Natural killer cell (primary cell): ENCODE data around the gene MKRN3. TPM values are rescaled to one million over a fixed set of nuclear protein-coding genes. Genes with fewer than 3 reads are reported as not detected.

Experiments
- ATAC-seq, 3 donors: fragments of 150-1000 bp in 2 of 3; fragments of 200-7000 bp in 1 of 3; cut with Tn5 transposase; 1 replicate in 1 of 3; 2 replicates in 2 of 3; pipeline ENCODE4 v1.10.0; 2021; ENCODE audit warnings: mild to moderate bottlenecking in 2 of 3, moderate library complexity in 2 of 3
- DNase-seq, 2 donors: peaks; one replicate each; pipeline versions ENCODE4 v3.0.0 to v3.0.0-alpha.2; 2013 to 2021; ENCODE audit warnings: mixed read lengths in 1 of 2
- H3K27ac ChIP-seq: one replicate; pipeline ENCODE4 v1.5.1; 2013; ENCODE audit warnings: mild to moderate bottlenecking, low read length
- H3K27me3 ChIP-seq: one replicate; pipeline ENCODE4 v1.6.1; 2013; ENCODE audit warnings: low read length; ENCODE audit not compliant: control insufficient read depth, insufficient read depth
- H3K36me3 ChIP-seq: one replicate; pipeline ENCODE4 v1.6.1; 2013; ENCODE audit warnings: low read length; ENCODE audit not compliant: control insufficient read depth, insufficient read depth
- H3K4me1 ChIP-seq: one replicate; pipeline ENCODE4 v1.6.1; 2013; ENCODE audit warnings: low read length; ENCODE audit not compliant: control insufficient read depth, insufficient read depth
- H3K4me3 ChIP-seq: one replicate; pipeline ENCODE4 v1.5.1; 2013; ENCODE audit warnings: low read length
- H3K9me3 ChIP-seq: one replicate; pipeline ENCODE4 v1.6.1; 2013; ENCODE audit warnings: low read length; ENCODE audit not compliant: control insufficient read depth, insufficient read depth
- H3K27ac Mint-ChIP-seq, 2 donors: one replicate each; pipeline ENCODE4 v1.8.0; 2022; ENCODE audit warnings: mild to moderate bottlenecking in 2 of 2, mixed read lengths in 2 of 2, moderate library complexity in 1 of 2
- H3K27me3 Mint-ChIP-seq, 2 donors: one replicate each; pipeline ENCODE4 v1.8.0; 2022; ENCODE audit warnings: low read depth in 2 of 2, mixed read lengths in 2 of 2
- H3K36me3 Mint-ChIP-seq: one replicate; pipeline ENCODE4 v1.8.0; 2022; ENCODE audit warnings: mixed read lengths
- H3K4me1 Mint-ChIP-seq, 2 donors: one replicate each; pipeline ENCODE4 v1.8.0; 2022; ENCODE audit warnings: mixed read lengths in 2 of 2
- H3K4me3 Mint-ChIP-seq: one replicate; pipeline ENCODE4 v1.8.0; 2022; ENCODE audit warnings: mild to moderate bottlenecking, moderate library complexity, mixed read lengths
- H3K9me3 Mint-ChIP-seq, 2 donors: one replicate each; pipeline ENCODE4 v1.8.0; 2022; ENCODE audit warnings: mixed read lengths in 2 of 2
- WGBS: methylation state at CpG from one replicate; pipeline ENCODE4 v1.1.7; 2013; ENCODE audit warnings: missing lambda C conversion rate; ENCODE audit not compliant: insufficient coverage; 5-methylcytosine and 5-hydroxymethylcytosine counted together
- intact Hi-C: fragments of 100-400 bp; cut with micrococcal nuclease; formaldehyde crosslinking; loops from one replicate; pipeline ENCODE4 v1.14.2; 2022
- total RNA-seq, 4 donors: library from RNA; stranded (reverse); fragments of 120-200 nt in 1 of 4; gene quantifications; one replicate each; pipeline versions ENCODE4 v1.2.3 to v1.2.4, GENCODE V29; 2013 to 2022
- TF ChIP-seq, protein P1 (sequence below): fragments of 200-600 bp; IDR thresholded peaks from one replicate; pipeline ENCODE4 v1.8.0; 2022; ENCODE audit warnings: antibody characterized with exemption

MKRN3 gene
- total RNA-seq, 3 donors from 2014 or later (not counting 1 experiment from before 2014, with no cell fraction given): 0.30 to 4.7 (median 1.8) TPM

DNA sequence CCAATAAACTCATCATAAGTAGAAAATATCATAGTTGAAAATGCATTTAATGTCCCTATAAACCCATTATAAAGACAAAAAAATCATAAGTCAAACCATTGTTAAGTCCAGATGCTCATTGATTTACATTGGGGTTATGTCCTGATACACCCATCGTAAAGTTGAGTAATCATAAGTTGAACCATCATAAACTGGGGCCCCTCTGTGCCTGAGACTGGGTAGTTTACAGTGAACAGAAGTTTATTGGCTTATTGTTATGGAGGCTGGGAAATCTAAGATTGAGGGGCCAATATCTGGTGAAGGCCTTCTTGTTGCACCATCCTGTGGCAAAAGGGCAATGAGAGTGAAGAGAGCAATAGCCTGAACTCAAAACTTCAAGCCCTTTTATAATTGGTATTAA, 10.6 kb downstream of the MKRN3 start:
- TF ChIP-seq, protein P1, sequence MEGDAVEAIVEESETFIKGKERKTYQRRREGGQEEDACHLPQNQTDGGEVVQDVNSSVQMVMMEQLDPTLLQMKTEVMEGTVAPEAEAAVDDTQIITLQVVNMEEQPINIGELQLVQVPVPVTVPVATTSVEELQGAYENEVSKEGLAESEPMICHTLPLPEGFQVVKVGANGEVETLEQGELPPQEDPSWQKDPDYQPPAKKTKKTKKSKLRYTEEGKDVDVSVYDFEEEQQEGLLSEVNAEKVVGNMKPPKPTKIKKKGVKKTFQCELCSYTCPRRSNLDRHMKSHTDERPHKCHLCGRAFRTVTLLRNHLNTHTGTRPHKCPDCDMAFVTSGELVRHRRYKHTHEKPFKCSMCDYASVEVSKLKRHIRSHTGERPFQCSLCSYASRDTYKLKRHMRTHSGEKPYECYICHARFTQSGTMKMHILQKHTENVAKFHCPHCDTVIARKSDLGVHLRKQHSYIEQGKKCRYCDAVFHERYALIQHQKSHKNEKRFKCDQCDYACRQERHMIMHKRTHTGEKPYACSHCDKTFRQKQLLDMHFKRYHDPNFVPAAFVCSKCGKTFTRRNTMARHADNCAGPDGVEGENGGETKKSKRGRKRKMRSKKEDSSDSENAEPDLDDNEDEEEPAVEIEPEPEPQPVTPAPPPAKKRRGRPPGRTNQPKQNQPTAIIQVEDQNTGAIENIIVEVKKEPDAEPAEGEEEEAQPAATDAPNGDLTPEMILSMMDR: no peak
- no peak for DNase-seq
- no peak overlapping the region for H3K27ac ChIP-seq
- H3K9me3 ChIP-seq: no peaks in the 10 kb centered on the region
- Mint-ChIP-seq H3K9me3 (no peaks in the 10 kb centered on the region), H3K36me3 (no peaks in the 10 kb centered on the region), H3K27ac (no peak overlapping the region), H3K27me3 (no peaks in the 10 kb centered on the region), H3K4me3 (no peak overlapping the region), H3K4me1 (peaks cover 0 to 6% of the 10 kb centered on the region in 2 donors)
- H3K36me3 ChIP-seq: no peaks in the 10 kb centered on the region
- no peaks in the 10 kb centered on the region for H3K27me3 ChIP-seq
- ATAC-seq: no peak
- H3K4me1 ChIP-seq: no peaks in the 10 kb centered on the region
- 70% methylated on average over 1 of the region's 1 CpG for WGBS
- H3K4me3 ChIP-seq: no peak overlapping the region
- intact Hi-C loops: no loop called here

DNA sequence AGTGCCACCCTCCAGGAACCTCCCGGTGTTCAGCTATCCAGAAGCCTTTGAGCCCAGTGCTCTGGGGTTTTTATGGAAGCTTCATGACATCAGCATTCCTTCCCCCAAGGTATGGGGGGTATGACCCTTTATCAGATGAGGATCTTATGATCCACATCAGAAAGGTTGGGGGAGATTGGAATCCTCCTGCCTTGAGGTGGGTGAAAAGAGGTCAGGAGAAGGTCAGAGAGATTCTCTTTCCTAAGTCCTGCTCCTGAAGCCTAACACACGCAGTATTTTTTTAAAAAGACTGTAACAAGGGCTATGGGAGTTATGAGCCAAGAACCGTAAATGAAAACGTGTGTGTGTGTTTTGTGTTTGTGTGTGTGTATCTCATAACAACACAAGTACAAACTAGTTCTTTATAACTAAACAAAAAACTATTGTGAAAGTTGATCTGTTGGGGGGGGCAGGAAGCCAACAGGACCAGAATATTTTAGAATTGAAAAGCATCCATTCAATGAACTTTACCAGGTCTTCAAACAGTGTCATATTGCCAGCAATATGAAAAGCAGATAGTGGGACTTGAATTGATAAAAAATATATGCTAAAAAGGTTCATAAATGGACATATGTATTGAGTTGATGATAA, 13.2 kb downstream of the MKRN3 start:
- intact Hi-C loops: no loop called here
- Histone ChIP-seq H3K27ac (no peak overlapping the region), H3K36me3 (no peaks in the 10 kb centered on the region), H3K4me3 (no peak overlapping the region), H3K4me1 (no peaks in the 10 kb centered on the region), H3K27me3 (no peaks in the 10 kb centered on the region), H3K9me3 (no peaks in the 10 kb centered on the region)
- TF ChIP-seq, protein P1: no peak
- Mint-ChIP-seq H3K27me3 (no peaks in the 10 kb centered on the region), H3K9me3 (no peaks in the 10 kb centered on the region), H3K4me1 (peaks cover 0 to 6% of the 10 kb centered on the region in 2 donors), H3K4me3 (no peak overlapping the region), H3K27ac (no peak overlapping the region), H3K36me3 (no peaks in the 10 kb centered on the region)
- ATAC-seq (no peak), DNase-seq (no peak)
- WGBS: 69% methylated on average over 2 of the region's 4 CpGs

GRCh38 chr15:23588268-23588667, 22.8 kb downstream of the MKRN3 start:
- Mint-ChIP-seq H3K4me3 (no peak overlapping the region), H3K27me3 (no peaks in the 10 kb centered on the region), H3K27ac (no peak overlapping the region), H3K36me3 (no peaks in the 10 kb centered on the region), H3K9me3 (peaks cover 0 to 6% of the 10 kb centered on the region in 2 donors), H3K4me1 (no peaks in the 10 kb centered on the region)
- TF ChIP-seq, protein P1: no peak
- no peak overlapping the region for H3K4me3 ChIP-seq
- H3K4me1 ChIP-seq: no peaks in the 10 kb centered on the region
- 58% methylated on average over 1 of the region's 2 CpGs for WGBS
- no peak overlapping the region for H3K27ac ChIP-seq
- intact Hi-C loops: no loop called here
- no peak for DNase-seq
- ATAC-seq: no peak
- H3K36me3 ChIP-seq: no peaks in the 10 kb centered on the region
- H3K27me3 ChIP-seq: no peaks in the 10 kb centered on the region
- H3K9me3 ChIP-seq: no peaks in the 10 kb centered on the region

DNA sequence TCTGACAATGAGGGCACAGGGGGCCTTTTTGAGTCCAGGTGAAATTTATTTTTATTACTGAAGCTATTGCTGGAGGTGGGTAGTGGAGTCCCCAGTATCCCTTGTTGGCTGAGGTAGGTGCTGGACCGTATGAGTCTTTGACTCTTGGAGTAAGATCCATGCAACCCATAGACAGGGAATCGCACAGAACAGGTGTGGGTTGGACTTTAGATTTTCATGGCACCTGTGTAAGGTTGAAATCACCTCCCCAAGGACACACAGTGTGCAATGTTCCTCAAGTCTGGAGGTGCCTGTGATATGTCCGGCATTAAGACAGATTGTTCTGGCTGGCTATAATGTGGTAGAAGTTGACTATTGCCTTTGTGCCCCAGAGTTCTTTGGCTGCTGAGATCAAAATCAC, 23.5 kb downstream of the MKRN3 start:
- H3K4me3 Mint-ChIP-seq: no peak overlapping the region
- TF ChIP-seq, protein P1: no peak
- no peaks in the 10 kb centered on the region for H3K4me1 ChIP-seq
- H3K27ac Mint-ChIP-seq: no peak overlapping the region
- no peak overlapping the region for H3K4me3 ChIP-seq
- no peaks in the 10 kb centered on the region for H3K27me3 Mint-ChIP-seq
- no peaks in the 10 kb centered on the region for H3K36me3 ChIP-seq
- no peak overlapping the region for H3K27ac ChIP-seq
- DNase-seq: no peak
- no peaks in the 10 kb centered on the region for H3K27me3 ChIP-seq
- no peaks in the 10 kb centered on the region for H3K36me3 Mint-ChIP-seq
- H3K4me1 Mint-ChIP-seq: no peaks in the 10 kb centered on the region
- no peak for ATAC-seq
- H3K9me3 Mint-ChIP-seq: peaks cover 0 to 6% of the 10 kb centered on the region in 2 donors
- WGBS: 57% methylated on average over 3 of the region's 3 CpGs
- H3K9me3 ChIP-seq: no peaks in the 10 kb centered on the region
- intact Hi-C loops: no loop called here
